HEK293T (cell line): ENCODE data around the gene PCDHGA11.
"Not testable (repeated sequence)": the region's sequence is repeated elsewhere in the genome, so short reads cannot be mapped to it uniquely, and the experiment has no call there.

Source experiments
- CTBP1 ChIP-seq: fragments of 450-650 bp; IDR thresholded peaks from 2 replicates; pipeline ENCODE4 v1.6.1; 2016; ENCODE audit warnings: borderline replicate concordance
- ELF4 ChIP-seq: fragments of 450-650 bp; IDR thresholded peaks from 2 replicates; pipeline ENCODE4 v1.6.1; 2017; ENCODE audit warnings: antibody characterized with exemption
- FOXA1 ChIP-seq: fragments of 450-650 bp; IDR thresholded peaks from 2 replicates; pipeline ENCODE4 v1.6.1; 2016; ENCODE audit warnings: mild to moderate bottlenecking
- SP1 ChIP-seq: fragments of 450-650 bp; IDR thresholded peaks from 2 replicates; pipeline ENCODE4 v1.6.1; 2017
- TARDBP ChIP-seq: fragments of 450-650 bp; IDR thresholded peaks from 2 replicates; pipeline ENCODE4 v1.6.1; 2016

- TF ChIP-seq CTBP1, ELF4, TARDBP, FOXA1, SP1: not testable (repeated sequence)
These were observed 3.2 kb upstream of the PCDHGA11 start, which contains the start of gene PCDHGB7 for GRCh38 chr5:141417494-141418172.
